GM18519 (cell line): ENCODE data around the gene SVIL.
"Not testable (repeated sequence)": the region's sequence is repeated elsewhere in the genome, so short reads cannot be mapped to it uniquely, and the experiment has no call there.

ENCODE experiments used
- ATAC-seq: cut with Tn5 transposase; IDR thresholded peaks from one replicate; pipeline ENCODE4 v1.9.1; 2021; ENCODE audit warnings: mild to moderate bottlenecking, moderate library complexity; ENCODE audit not compliant: unreplicated experiment, low FRiP score

SVIL gene

GRCh38 chr10:29549493-29549892 lies 85.3 kb downstream of the SVIL start:
- ATAC-seq = not testable (repeated sequence)

- ATAC-seq = no peak
Measured at GRCh38 chr10:29546773-29547313, 87.9 kb downstream of the SVIL start.

GRCh38 chr10:29545122-29545521 lies 89.6 kb downstream of the SVIL start:
- no peak for ATAC-seq

- ATAC-seq = no peak
Measured at GRCh38 chr10:29543715-29544114, 91.1 kb downstream of the SVIL start.

- no peak for ATAC-seq
Measured at GRCh38 chr10:29542723-29543122, 92.0 kb downstream of the SVIL start.

GRCh38 chr10:29541422-29542210 lies 93.2 kb downstream of the SVIL start:
- no peak for ATAC-seq

GRCh38 chr10:29540016-29540415 lies 94.8 kb downstream of the SVIL start:
- no peak for ATAC-seq

GRCh38 chr10:29539412-29539811 lies 95.4 kb downstream of the SVIL start:
- ATAC-seq = no peak

GRCh38 chr10:29537799-29538198 lies 97.0 kb downstream of the SVIL start:
- ATAC-seq = no peak

- not testable (repeated sequence) for ATAC-seq
Measured at GRCh38 chr10:29536691-29537090, 98.1 kb downstream of the SVIL start.

- no peak for ATAC-seq
Measured at GRCh38 chr10:29535778-29536453, 98.9 kb downstream of the SVIL start.

- no peak for ATAC-seq
Measured at GRCh38 chr10:29535012-29535777, 99.6 kb downstream of the SVIL start.

- no peak for ATAC-seq
Measured at GRCh38 chr10:29534590-29534989, 100.2 kb downstream of the SVIL start.

GRCh38 chr10:29533696-29534285 lies 101.0 kb downstream of the SVIL start:
- ATAC-seq = no peak

GRCh38 chr10:29533046-29533445 lies 101.7 kb downstream of the SVIL start:
- ATAC-seq = no peak

- ATAC-seq = no peak
Measured at GRCh38 chr10:29532256-29532878, 102.4 kb downstream of the SVIL start.

GRCh38 chr10:29530112-29530976 lies 104.4 kb downstream of the SVIL start:
- ATAC-seq = no peak

GRCh38 chr10:29529146-29529545 lies 105.6 kb downstream of the SVIL start:
- no peak for ATAC-seq

- ATAC-seq = no peak
Measured at GRCh38 chr10:29525762-29526161, 109.0 kb downstream of the SVIL start.
